Uterus (tissue), 2 donors: ENCODE measurements around the gene SWI5.

ENCODE experiments used
- CTCF ChIP-seq, 4 experiments: fragments of 200-600 bp in 2 of 4; fragments of 450-650 bp in 2 of 4; sonication (generic) in 2 of 4; IDR thresholded peaks; one replicate each; pipeline ENCODE4 v1.5.1; 2016 to 2019; ENCODE audit warnings: antibody characterized with exemption in 4 of 4, mild to moderate bottlenecking in 2 of 4, moderate library complexity in 1 of 4
- POLR2A ChIP-seq, 2 donors: fragments of 450-650 bp; IDR thresholded peaks; one replicate each; pipeline ENCODE4 v1.6.1; 2016; ENCODE audit warnings: antibody characterized with exemption in 2 of 2, mild to moderate bottlenecking in 1 of 2, moderate library complexity in 1 of 2

GRCh38 chr9:128253991-128254346 lies 22.1 kb upstream of the SWI5 start:
- no peak for TF ChIP-seq CTCF (IDR thresholded peaks at IDR 0.05)
- no peak for TF ChIP-seq POLR2A (IDR thresholded peaks at IDR 0.05)
